CD4-positive, alpha-beta T cell treated with Interleukin-1 beta for 1 hour (primary cell): ENCODE results near the gene PARP1.
"Not testable (repeated sequence)": the region's sequence is repeated elsewhere in the genome, so short reads cannot be mapped to it uniquely, and the experiment has no call there.

Experiments used
- DNase-seq, 2 donors: peaks; one replicate each; pipeline ENCODE4 v3.0.0-alpha.2; 2020 to 2022

PARP1 gene

DNA sequence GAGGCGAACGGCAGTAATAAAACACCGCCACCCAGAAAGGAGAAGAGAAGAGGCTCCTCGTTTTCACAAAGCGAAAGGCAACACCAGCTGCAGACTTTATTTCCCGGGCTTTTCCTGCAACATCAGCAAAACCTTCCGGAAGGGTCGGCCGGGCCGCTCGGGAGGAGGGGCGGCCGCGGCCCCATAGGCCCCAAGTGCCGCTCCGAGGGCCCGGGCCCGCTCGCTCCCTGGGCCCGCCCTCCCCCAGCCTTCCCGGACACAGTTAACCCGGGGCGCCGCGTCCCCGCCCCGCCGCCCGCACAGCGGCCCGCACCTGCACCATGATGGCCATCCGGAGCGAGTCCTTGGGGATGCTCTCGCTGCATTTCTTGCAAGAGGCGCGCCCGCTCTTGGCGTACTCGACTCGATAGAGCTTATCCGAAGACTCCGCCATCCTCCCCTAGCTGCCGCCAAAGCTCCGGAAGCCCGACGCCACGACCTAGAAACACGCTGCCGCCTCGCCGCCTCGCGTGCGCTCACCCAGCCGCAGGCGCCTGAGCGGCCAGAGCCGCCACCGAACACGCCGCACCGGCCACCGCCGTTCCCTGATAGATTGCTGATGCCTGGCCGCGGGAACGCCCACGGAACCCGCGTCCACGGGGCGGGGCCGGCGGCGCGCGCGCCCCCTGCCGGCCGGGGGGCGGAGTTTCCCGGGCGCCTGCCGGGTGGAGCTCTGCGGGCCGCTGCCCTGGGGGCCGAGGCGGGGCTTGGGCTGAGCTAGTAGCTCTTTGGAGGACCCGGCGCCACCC, at the start of gene PARP1:
PARP1 (minus strand) TSS at position 597 of the 788 bp plus-strand sequence; CDS start at position 433, 164 bp downstream.
- peak; percentile 92 for DNase-seq

DNA sequence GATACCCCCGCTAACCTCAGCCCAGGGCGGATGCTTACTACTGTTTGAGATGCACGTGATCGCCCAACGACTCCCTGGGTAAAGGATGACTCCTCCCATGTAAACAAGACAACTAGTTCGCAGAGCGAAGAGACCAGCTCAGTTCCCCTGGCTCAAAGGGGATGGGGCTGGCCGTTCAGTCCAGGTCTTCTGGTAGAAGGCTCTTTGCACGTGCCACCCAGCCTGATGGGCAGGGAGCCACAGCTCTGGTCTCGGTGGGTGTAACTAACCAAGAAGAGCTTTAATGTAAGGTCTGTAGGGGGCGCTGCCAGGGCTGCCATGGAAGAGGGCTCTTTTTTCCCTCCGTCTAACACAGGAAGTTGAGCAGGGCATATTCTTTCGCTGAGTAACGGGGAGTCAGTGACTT, 49.4 kb upstream of the PARP1 start:
- peak; percentile 43 to 56 for DNase-seq

DNA sequence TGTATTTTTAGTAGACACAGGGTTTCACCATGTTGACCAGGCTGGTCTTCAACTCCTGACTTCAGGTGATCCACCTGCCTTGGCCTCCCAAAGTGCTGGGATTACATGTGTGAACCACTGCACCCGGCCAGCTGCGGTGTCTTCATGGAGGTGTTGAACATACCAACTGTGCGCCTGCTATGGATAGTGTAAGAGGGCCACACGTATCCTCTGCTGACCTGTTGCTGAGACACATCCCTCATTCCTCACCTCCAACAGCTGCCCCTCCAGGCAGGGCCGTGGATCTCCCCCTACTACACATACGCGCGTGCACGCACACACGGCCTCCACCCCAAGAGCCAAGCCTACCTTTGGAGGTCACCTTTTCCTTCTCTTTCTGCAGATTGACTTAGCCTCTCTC, 48.0 kb upstream of the PARP1 start:
- DNase-seq = no peak

- no peak for DNase-seq
Measured at GRCh38 chr1:226454349-226454748, 46.5 kb upstream of the PARP1 start.

GRCh38 chr1:226453015-226453704, 45.3 kb upstream of the PARP1 start:
- DNase-seq = no peak

- no peak for DNase-seq
Measured at GRCh38 chr1:226450688-226451087, 42.8 kb upstream of the PARP1 start.

GRCh38 chr1:226449823-226450222, 41.9 kb upstream of the PARP1 start:
- DNase-seq = no peak

DNA sequence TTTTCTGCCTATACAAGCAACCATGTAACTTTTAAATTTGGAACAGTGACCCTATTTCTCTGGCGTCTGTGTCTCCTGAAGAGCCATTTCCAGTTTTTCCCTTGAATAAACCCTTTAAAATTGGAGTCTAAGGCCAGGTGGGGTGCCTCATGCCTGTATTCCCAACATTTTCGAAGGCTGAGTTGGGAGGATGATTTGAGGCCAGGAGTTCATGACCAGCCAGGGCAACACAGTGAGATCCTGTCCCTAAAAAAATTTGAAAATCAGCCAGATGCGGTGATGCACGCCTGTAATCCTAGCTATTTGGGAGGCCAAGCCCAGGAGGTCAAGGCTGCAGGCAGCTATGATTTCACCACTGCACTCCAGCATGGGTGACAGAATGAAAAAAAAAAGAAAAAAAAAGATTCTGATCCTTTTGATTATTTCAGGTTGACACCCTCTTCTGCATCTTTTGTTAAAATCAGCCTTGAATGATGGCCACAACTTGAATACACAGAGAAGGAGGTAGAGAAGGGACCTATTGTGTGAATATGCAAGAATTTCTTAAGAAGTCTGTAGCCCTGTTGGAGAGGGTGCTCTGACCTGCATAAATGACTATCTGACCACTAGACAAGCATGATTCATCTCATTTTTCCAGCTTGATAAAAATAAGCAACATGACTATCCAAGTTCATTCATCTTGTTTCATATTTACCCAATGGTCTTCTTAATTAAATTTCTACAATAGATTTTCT, 40.2 kb upstream of the PARP1 start:
- no peak for DNase-seq

DNA sequence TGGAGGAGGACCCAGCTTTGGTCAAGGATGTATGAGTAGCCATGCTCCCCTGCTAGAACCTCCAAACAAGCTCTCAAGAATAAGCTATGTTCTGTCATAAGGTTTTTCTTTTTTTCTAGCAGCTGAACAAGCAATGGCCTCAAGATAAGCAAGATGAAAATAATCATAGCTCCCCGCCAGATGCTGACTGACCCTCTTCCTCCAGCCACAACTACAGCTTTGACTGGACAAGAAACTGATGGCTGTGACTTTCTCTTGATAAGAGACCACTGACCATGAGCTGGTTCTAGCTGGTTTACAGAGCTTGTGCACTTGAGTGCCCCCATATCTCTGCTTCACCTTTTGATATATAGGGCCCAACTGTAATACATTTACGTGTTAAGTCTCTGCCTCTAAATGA, 38.2 kb upstream of the PARP1 start:
- DNase-seq = no peak

DNA sequence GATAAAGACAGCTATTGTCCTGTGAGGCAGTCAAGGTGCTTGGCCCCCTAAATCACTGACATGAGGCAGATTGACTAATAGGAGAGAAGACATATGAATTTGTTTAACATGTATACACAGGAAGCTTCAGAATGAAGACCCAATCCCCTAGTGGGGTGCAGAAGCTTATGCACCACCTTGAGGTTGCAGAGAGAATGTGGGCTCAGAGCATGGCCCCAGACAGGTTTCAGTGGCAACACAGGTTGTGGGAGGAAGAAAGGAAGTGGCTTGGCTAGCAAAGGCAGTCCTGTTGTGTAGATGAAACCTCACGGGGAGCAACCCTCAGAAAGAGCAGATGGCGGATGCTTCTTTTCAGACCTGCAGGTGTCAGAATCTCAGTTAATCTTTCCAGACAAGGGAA, 37.0 kb upstream of the PARP1 start:
- DNase-seq = peak; percentile 66 to 69

- DNase-seq = no peak
Measured at GRCh38 chr1:226443439-226443838, 35.5 kb upstream of the PARP1 start.

- no peak for DNase-seq
Measured at GRCh38 chr1:226443033-226443432, 35.1 kb upstream of the PARP1 start.

DNA sequence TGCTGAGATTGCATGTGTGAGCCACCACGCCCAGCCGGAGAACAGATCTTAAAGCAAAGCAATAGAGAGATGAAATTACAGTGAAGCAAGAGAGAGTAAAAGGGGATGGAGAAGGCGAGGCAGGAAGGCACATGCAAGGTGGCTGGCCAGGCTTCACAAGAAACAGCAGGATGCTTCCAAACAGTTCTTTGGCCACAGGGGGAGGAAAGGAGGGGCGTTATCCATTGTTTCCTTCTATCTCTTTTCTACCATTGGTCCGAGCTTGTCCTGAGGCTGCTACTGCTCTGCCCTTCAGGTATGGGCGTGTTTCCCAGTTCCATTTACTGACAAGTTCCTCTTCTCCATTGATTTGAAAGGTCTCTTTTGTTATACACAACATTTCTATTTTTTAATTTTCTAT, 33.7 kb upstream of the PARP1 start:
- DNase-seq = no peak

DNA sequence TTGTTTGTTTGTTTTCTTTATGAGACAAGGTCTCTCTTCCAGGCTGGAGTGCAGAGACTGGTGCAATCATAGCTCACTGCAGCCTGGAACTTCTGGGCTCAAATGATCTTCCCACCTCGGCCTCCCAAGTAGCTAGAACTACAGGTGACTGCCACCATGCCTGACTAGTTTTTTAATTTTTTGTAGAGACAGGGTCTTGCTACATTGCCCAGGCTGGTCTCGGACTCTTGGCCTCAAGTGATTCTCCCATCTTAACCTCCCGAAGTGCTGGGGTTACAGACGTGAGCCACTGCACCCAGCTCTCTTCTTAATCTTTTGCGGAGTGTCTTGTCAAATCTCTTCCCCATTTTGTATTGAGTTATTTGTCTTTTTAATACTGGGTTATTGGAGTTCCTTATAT, 32.6 kb upstream of the PARP1 start:
- no peak for DNase-seq

- DNase-seq = peak in 1 of 2 donors; percentile 18
Measured at GRCh38 chr1:226438007-226438406, 30.1 kb upstream of the PARP1 start.

GRCh38 chr1:226436855-226437491, 29.1 kb upstream of the PARP1 start:
- peak in 1 of 2 donors; percentile 67 for DNase-seq

DNA sequence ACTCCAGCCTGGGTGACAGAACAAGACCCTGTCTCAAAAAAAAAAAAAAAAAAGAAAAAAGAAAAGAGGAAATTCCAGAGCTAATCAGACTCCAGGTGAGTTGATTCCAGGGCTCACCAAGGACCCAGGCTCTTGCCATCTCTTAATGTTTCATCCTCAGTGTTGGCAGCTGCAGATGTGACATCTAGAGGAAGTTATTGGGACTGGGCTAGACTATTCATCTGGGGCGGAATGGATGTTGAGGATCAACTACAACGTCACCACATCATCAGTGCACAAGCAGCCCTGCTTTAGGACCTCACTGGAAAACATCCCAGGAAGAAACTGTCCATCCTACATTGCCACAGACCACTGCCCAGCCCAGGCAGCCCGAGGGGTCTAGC, 28.6 kb upstream of the PARP1 start:
- no peak for DNase-seq

DNA sequence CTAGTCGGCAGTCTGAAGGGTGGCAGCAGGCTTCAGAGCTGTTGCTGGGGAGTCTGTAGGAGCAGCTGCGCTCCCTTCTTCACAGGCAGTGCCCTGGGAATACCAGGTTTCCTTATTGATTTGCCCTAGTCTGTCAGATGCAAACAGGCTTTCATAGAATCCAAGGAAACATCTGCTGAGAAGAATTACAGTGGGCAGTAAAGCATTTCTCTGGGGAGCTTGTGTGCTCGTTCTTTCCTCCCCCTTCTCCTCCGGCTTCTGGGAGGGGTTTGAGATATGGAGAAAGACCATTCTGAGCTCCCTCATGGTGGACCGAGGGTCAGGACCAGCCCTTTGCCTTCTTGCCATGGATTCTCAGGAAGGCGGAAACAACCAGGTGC, 25.4 kb upstream of the PARP1 start:
- no peak for DNase-seq

- DNase-seq = no peak
Measured at GRCh38 chr1:226432586-226433340, 24.9 kb upstream of the PARP1 start.

DNA sequence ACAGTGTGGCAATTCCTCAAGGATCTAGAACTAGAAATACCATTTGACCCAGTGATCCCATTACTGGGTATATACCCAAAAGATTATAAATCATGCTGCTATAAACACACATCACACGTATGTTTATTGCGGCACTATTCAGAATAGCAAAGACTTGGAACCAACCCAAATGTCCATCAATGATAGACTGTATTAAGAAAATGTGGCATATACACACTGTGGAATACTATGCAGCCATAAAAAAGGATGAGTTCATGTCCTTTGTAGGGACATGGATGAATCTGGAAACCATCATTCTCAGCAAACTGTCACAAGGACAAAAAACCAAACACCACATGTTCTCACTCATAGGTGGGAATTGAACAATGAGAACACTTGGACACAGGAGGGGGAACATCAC, 24.0 kb upstream of the PARP1 start:
- DNase-seq = not testable (repeated sequence)

DNA sequence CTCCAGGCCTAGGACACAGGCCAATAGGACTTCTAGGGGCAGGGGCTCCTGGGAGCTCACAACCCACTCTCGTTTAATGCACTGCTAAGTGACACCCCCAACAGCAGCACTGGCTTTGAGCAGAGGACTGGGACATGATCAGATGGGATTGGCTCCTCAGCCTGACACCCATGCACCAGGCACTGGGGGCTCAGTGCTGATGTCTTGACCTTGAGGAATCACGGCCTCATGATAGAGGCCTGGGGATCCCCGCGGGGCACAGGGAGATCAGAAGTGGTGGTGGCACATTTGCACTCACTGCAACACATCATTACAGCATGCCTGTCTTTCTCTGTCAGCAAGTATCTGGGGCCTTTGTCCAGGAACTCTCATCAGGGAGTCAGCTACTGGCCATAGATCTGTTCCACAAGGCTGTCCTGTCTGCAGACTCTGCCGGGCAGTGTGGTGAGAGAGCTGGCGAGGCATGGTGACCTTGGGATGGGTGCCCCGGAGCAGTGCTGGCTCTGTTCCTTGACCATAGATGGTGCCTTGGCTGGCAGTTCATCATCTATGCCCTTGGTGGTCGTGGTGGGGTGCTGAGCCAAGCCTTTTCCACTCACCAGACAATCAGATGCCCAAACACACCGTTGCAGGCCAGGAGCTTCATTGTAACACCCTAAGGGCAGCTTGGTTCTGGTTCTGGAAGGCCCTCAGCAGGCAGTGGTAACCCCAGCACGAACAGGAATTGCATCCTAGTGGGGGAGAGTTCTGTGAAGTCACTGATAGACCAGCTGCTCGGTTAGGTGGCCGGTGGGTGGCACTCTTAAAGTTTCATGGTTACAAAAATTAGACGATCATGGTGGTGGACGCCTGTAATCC, 22.2 kb upstream of the PARP1 start:
- DNase-seq = no peak
